ENCODE data around the gene MALT1.

DNA sequence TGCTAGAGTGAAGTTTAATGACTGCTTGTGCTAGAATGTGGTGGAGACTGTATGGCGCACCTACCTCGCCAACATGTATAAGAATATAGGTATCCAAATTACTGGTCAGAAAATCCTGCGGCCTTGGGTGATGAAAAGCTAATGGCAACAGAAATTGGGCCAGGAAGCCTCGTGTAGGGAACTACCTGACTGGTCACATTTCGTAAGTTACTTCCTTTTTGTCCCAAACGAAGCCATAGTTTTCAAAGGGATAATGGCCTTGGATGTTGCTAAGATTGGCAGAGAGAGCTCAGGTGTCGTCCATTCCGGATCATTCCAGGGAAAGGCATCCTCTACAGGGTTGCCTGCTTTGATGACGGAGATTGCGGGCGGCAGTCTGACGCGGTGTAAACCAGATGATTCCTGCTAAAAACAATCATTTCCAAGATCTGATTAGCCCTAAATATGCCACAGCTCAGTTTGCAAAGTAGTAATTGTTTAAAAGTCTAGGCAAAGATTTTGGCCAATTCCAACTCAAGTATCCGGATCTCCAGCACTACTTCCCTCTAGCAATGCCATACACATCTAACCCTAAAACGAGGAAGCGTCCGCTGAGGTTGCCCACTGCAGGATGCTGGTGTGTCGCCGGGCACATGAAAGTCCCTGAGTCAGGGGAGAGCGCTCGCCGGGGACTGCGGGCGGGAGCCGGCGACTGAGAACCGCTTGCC, 708 bp upstream of the MALT1 start:
- TF ChIP-seq POLR2A (IDR thresholded peaks at IDR 0.05) = no peak
- TF ChIP-seq, protein P1, sequence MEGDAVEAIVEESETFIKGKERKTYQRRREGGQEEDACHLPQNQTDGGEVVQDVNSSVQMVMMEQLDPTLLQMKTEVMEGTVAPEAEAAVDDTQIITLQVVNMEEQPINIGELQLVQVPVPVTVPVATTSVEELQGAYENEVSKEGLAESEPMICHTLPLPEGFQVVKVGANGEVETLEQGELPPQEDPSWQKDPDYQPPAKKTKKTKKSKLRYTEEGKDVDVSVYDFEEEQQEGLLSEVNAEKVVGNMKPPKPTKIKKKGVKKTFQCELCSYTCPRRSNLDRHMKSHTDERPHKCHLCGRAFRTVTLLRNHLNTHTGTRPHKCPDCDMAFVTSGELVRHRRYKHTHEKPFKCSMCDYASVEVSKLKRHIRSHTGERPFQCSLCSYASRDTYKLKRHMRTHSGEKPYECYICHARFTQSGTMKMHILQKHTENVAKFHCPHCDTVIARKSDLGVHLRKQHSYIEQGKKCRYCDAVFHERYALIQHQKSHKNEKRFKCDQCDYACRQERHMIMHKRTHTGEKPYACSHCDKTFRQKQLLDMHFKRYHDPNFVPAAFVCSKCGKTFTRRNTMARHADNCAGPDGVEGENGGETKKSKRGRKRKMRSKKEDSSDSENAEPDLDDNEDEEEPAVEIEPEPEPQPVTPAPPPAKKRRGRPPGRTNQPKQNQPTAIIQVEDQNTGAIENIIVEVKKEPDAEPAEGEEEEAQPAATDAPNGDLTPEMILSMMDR (IDR thresholded peaks at IDR 0.05) = no peak
- TF ChIP-seq EP300 (IDR thresholded peaks at IDR 0.05) = no peak
